Ecto neural progenitor cell (in vitro differentiated cells): ENCODE measurements around the gene TMEM248.
"Not testable (repeated sequence)": the region's sequence is repeated elsewhere in the genome, so short reads cannot be mapped to it uniquely, and the experiment has no call there.

Source experiments
- DNase-seq: peaks from one replicate; pipeline ENCODE4 v3.0.0-alpha.2; 2018; ENCODE audit warnings: low spot score

Gene TMEM248

GRCh38 chr7:67004145-67004544 is 83.1 kb downstream of the TMEM248 start:
- not testable (repeated sequence) for DNase-seq

GRCh38 chr7:67006965-67007364 is 85.9 kb downstream of the TMEM248 start:
- DNase-seq, result no peak
